ENCODE results near the gene DDX23.
"Not testable (repeated sequence)": the region's sequence is repeated elsewhere in the genome, so short reads cannot be mapped to it uniquely, and the experiment has no call there.

Gene DDX23

DNA sequence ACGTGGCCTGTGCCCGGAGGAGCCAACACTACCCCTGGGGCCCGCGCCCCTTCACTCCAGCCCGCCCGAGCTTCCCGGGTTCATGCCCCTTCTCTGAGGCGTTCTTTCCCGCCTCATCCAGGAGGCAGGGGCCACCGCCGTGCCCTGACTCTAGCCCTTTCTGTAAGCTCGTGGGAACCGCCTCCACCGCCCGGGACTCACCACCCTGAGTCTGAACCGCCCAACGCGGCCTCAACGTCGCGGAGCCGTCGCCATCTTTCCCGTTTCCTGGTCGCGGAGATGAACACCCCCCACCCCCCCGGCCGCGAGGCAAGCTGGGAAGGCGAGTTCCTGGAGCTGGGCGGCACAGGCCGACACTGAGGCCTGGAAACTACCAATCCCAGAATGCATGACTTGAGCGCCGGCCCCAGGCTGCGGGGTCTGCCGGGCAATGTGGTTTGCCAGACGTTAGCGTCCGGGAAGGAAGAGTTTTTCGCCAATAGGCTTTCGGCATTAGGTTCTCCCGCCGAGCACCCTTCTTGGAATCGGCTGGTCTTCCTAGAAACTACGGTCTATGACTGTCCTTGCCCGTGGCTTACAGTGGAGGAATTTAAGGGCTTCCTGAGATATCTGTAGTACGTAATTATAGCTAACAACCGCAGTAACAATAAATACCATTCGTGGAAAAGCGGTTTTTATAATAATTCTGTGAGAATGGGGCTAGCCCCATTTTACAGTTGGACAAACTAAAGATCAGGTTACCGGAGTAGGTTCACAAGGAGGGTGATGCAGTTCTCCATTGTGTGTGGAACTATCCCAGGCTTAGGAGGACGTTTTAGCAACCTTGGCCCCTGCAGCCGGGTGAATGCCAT is at the start of gene DDX23:
TSS of gene DDX23 (minus strand) at position 281 of the 851 bp plus-strand sequence. CDS start 6,381 bp downstream, outside the sequence.
- peak; percentile 67 to 90 (median 78) for DNase-seq (ENCODE audit: low read depth in 4 of 4, low spot score in 1 of 4)

- DNase-seq (ENCODE audit: low read depth in 4 of 4, low spot score in 1 of 4), result no peak
Measured at GRCh38 chr12:48901278-48901677, 49.3 kb upstream of the DDX23 start.

GRCh38 chr12:48899651-48900050 is 47.7 kb upstream of the DDX23 start:
- no peak for DNase-seq (ENCODE audit: low read depth in 4 of 4, low spot score in 1 of 4)

GRCh38 chr12:48894271-48894670 is 42.3 kb upstream of the DDX23 start:
- DNase-seq (ENCODE audit: low read depth in 4 of 4, low spot score in 1 of 4), result no peak

DNA sequence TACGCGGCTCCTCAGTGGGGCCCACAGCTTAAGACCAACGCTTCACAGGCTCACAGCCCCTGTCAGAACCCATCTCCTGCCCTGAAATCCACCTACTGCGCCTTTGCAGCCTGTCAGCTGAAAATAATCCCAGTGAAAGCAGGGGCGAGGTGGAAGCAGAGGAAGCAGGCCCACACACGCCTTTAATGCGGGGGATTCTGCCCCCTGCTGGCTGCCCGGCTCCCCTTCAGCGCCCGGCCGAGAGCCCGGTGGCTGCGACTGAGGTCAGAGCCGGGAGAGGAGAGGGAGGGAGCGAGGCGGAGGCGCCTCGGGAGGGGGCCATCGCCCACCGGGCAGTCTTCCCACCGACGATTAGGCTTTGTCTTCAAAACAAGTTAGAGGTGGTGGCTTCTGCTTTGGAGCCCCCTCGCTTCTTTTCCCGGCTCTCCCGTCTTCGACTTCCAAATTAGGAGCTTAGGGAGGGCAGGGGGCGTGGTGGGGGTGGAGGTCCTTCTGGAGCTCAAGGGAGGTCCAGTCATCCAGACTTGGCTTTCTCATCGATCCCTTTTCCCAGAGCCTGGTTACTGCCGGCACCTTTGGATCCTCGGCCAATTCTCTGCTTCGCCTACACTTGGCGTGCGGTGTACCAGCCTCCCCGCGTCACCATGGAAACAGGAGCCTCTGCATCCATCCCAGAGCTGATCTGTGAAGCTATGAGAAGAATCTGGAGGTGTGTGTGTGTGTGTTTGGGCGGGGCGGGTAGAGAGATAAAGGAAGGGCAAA is 38.9 kb upstream of the DDX23 start:
- DNase-seq (ENCODE audit: low read depth in 4 of 4, low spot score in 1 of 4), result peak; percentile 62 to 70 (median 66)

GRCh38 chr12:48889679-48890078 is 37.7 kb upstream of the DDX23 start:
- no peak for DNase-seq (ENCODE audit: low read depth in 4 of 4, low spot score in 1 of 4)

DNA sequence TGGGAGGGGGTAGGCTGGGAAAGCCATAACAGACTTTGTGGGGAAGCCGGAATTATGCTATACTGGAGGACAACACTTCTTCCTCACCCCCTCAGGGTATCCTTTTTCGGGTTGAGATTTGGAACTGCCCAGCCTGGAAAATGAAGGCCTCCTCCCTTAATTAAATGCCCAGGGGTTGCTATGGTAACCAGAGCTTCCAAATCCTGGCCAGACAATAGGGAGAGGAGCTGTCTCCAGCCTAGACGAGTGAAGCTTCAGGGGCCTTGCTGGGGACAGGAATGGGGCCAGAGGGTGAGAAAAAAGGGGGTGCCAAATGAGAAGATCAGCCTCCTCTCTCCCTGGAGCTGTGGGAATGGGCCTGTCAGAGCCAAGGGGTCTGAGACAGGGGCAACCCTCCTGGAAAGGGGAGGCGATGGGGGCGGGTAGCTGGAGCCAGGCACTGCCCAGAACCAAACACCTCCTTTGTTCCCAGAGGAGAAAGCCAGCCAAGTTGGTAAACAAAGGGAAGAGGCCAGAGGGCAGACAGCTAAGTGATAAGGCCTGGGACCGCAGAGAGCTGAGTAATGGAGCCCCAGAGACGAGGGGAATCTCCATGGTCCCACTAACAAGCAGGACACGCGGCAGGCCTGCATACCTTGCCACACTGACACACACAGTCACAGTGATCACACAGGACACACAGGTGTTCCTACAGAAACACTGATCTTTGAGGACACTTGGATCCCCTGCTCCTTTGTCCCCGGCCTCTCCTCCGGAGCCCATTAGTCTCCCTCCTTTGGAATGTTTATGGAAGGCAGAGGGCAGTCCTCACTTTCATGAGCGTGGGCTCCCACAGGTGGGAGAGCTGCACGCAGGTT is 31.6 kb upstream of the DDX23 start:
- no peak for DNase-seq (ENCODE audit: low read depth in 4 of 4, low spot score in 1 of 4)

DNA sequence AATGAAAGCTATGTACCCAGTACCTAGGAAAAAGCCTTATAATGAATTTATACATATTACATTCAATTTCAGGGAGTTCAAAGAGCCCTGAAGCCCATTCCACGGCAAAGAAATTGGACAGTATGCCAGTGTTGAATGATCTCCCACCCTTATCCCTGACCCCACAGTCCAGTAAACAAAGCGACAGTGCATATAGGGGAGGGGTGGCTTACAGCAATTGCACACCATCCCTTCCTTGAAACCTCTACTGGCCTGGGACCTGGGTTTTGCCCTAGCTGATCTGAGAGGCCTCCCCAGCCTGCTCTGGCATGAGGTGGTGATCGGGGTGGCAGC is 31.0 kb upstream of the DDX23 start:
- DNase-seq (ENCODE audit: low read depth in 4 of 4, low spot score in 1 of 4), result no peak

- no peak for DNase-seq (ENCODE audit: low read depth in 4 of 4, low spot score in 1 of 4)
Measured at GRCh38 chr12:48882315-48882687, 30.3 kb upstream of the DDX23 start.

DNA sequence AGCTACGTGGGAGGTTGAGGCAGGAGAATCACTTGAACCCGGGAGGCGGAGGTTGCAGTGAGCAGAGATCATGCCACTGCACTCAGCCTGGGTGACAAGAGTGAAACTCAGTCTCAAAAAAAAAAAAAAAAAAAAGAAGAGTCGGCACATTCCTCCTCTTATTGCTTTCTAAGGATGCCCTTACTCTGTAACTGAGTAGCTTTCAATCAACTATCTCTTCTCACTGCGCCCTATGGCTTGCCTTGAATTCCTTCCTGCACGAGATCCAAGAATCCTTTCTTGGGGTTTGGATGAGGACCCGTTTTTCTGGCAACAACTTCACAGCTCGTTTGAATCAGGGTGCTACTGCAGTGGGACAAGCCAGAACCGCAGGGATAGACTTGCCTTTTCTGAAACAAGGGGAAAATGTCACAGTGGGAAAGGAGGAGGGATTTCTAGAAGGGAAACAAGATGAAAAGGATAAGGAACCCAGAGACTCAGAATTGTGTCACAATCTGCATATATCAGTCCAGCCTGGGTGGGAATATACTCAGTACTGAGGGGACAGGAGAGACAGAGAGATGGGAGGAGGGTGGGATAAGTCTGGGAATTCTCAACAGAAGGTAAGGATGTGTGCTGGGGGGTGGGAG is 29.8 kb upstream of the DDX23 start:
- no peak for DNase-seq (ENCODE audit: low read depth in 4 of 4, low spot score in 1 of 4)

DNA sequence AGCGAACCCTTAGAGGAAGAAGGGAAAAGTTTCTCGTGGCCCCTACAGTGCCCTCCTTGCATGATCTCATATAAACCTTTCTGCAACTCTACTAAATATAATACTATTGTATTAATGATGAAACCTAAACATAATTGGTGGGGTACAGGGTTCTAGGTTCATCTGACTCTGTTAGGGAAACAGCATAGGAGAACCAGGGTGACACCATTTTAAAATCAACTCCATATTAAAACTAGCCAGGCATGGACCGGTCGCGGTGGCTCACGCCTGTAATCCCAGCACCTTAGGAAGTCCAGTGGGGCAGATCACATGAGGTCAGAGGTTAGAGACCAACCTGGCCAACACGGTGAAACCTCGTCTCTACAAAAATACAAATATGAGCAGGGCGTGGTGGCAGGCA is 28.7 kb upstream of the DDX23 start:
- DNase-seq (ENCODE audit: low read depth in 4 of 4, low spot score in 1 of 4), result no peak

DNA sequence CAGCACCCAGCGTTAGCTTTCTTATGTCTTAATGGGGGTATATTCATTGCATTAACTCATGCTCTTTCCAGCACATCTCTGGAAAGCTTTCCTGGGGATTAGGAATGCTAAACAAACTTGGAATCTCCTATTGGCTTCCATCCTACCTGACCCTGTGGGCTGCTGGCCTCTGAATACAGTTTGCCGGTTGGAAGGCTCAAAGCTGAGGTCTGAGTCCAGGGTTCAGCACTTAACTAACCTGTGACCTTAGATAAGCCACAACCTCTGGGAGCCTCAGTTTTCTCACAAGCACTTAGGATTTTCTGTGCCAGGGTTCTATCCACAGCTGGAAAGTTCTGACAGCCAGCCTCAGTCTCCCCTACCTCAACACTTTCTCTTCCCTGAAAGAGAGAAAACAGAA is 26.6 kb upstream of the DDX23 start:
- DNase-seq (ENCODE audit: low read depth in 4 of 4, low spot score in 1 of 4), result no peak

- DNase-seq (ENCODE audit: low read depth in 4 of 4, low spot score in 1 of 4), result no peak
Measured at GRCh38 chr12:48875944-48876515, 24.1 kb upstream of the DDX23 start.

GRCh38 chr12:48873534-48873933 is 21.6 kb upstream of the DDX23 start:
- not testable (repeated sequence) for DNase-seq (ENCODE audit: low read depth in 4 of 4, low spot score in 1 of 4)

GRCh38 chr12:48873096-48873495 is 21.1 kb upstream of the DDX23 start:
- DNase-seq (ENCODE audit: low read depth in 4 of 4, low spot score in 1 of 4), result no peak

- no peak for DNase-seq (ENCODE audit: low read depth in 4 of 4, low spot score in 1 of 4)
Measured at GRCh38 chr12:48869191-48869590, 17.2 kb upstream of the DDX23 start.

GRCh38 chr12:48868451-48868850 is 16.5 kb upstream of the DDX23 start:
- DNase-seq (ENCODE audit: low read depth in 4 of 4, low spot score in 1 of 4), result no peak

DNA sequence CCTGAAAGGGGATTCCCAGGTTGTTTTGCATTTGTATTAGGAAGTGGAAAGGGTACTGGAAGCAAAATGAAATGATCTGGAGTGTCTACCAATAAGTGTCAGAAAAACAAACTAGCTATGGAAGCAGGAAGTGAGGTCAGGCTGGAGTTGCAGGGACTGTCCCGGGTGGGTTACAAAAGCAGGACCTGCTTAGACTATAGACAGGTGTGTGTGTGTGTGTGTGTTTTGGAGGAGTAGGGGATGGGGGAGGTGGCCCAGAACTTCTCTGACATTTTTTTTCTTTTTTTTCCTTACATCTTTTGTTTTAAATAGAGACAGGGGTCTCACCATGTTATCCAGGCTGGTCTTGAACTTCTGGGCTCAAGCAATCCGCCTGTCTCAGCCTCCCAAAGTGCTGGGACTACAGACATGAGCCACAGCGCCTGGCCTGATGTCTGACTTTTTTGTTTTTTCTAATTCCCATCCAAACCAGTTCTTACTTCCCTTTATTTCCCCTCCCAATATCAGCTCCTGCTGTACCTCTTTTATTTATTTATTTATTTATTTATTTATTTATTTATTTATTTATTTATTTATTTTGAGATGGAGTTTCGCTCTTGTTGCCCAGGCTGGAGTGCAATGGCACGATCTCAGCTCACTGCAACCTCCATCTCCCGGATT is 14.2 kb upstream of the DDX23 start:
- no peak for DNase-seq (ENCODE audit: low read depth in 4 of 4, low spot score in 1 of 4)

GRCh38 chr12:48865281-48866051 is 13.5 kb upstream of the DDX23 start, which contains the start of gene RND1:
Gene RND1, minus strand, starts transcription at chr12:48865870. Its CDS starts 103 bp downstream, at chr12:48865767.
- peak; percentile 50 to 74 (median 66) for DNase-seq (ENCODE audit: low read depth in 4 of 4, low spot score in 1 of 4)

All from stimulated activated CD4-positive, alpha-beta T cell treated with anti-CD3 and anti-CD28 coated beads, Interleukin-1b, Interleukin-23, amount 100 ng/mL, for 24 hours (primary cell).